Measurements from ENCODE around the gene ADGRV1.

GRCh38 chr5:90700299-90700698 is 141.7 kb downstream of the ADGRV1 start:
- TF ChIP-seq YY1 (IDR thresholded peaks at IDR 0.05; ENCODE audit: low read depth) (no peak), RAD21 (IDR thresholded peaks at IDR 0.05; ENCODE audit: low read depth) (no peak), ZBTB7A (IDR thresholded peaks at IDR 0.05; ENCODE audit: low read depth) (no peak), CEBPB (IDR thresholded peaks at IDR 0.05) (no peak)
